H9 (cell line): ENCODE data around the gene ST6GALNAC5. TPM values are rescaled to one million over a fixed set of nuclear protein-coding genes. Genes with fewer than 3 reads are reported as not detected.

ENCODE experiments used
- DNase-seq: peaks from one replicate; pipeline ENCODE4 v3.0.0-alpha.2; 2017
- H2AFZ ChIP-seq: one replicate; pipeline ENCODE4 v1.6.1; 2013; ENCODE audit warnings: mild to moderate bottlenecking, low read length, control low read depth, moderate library complexity
- H2AK5ac ChIP-seq: 2 replicates; pipeline ENCODE4 v1.6.1; 2013; ENCODE audit warnings: low read length, control low read depth, mixed read lengths; ENCODE audit not compliant: insufficient read length
- H2BK120ac ChIP-seq: one replicate; pipeline ENCODE4 v1.6.1; 2013; ENCODE audit warnings: low read depth, mild to moderate bottlenecking, low read length, control low read depth, inconsistent platforms; ENCODE audit not compliant: poor library complexity, severe bottlenecking
- H2BK12ac ChIP-seq: 2 replicates; pipeline ENCODE4 v1.6.1; 2013; ENCODE audit warnings: low read length, control low read depth, mixed read lengths, low read depth; ENCODE audit not compliant: insufficient read length
- H2BK15ac ChIP-seq: 2 replicates; pipeline ENCODE4 v1.6.1; 2013; ENCODE audit warnings: low read depth, low read length, control low read depth
- H2BK20ac ChIP-seq: one replicate; pipeline ENCODE4 v1.6.1; 2013; ENCODE audit warnings: low read depth, mild to moderate bottlenecking, low read length, control low read depth, inconsistent platforms; ENCODE audit not compliant: poor library complexity, severe bottlenecking
- H2BK5ac ChIP-seq: 2 replicates; pipeline ENCODE4 v1.6.1; 2013; ENCODE audit warnings: low read length, control low read depth, mixed read lengths; ENCODE audit not compliant: insufficient read length
- H3K14ac ChIP-seq: 2 replicates; pipeline ENCODE4 v1.6.1; 2013; ENCODE audit warnings: low read length, control low read depth; ENCODE audit not compliant: insufficient read depth
- H3K18ac ChIP-seq: 2 replicates; pipeline ENCODE4 v1.6.1; 2013; ENCODE audit warnings: low read depth, mild to moderate bottlenecking, mixed read lengths, low read length, control low read depth; ENCODE audit not compliant: insufficient read length
- H3K23ac ChIP-seq: 2 replicates; pipeline ENCODE4 v1.6.1; 2013; ENCODE audit warnings: low read length, control low read depth, mixed read lengths, low read depth; ENCODE audit not compliant: insufficient read length
- H3K23me2 ChIP-seq: 2 replicates; pipeline ENCODE4 v1.6.1; 2013; ENCODE audit warnings: low read depth, mild to moderate bottlenecking, mixed read lengths, low read length, control low read depth; ENCODE audit not compliant: insufficient read length, poor library complexity, severe bottlenecking
- H3K27ac ChIP-seq: 2 replicates; pipeline ENCODE4 v1.5.1; 2013; ENCODE audit warnings: low read length, control low read depth, mixed read lengths, low read depth; ENCODE audit not compliant: insufficient read length
- H3K27me3 ChIP-seq: 2 replicates; pipeline ENCODE4 v1.6.1; 2013; ENCODE audit warnings: low read length, control low read depth, inconsistent platforms; ENCODE audit not compliant: insufficient read depth
- H3K4ac ChIP-seq: 2 replicates; pipeline ENCODE4 v1.6.1; 2013; ENCODE audit warnings: low read depth, mild to moderate bottlenecking, control low read depth, inconsistent platforms, low read length, moderate library complexity
- H3K4me1 ChIP-seq: 2 replicates; pipeline ENCODE4 v1.6.1; 2013; ENCODE audit warnings: low read length, control low read depth, inconsistent platforms; ENCODE audit not compliant: insufficient read depth
- H3K4me2 ChIP-seq: 2 replicates; pipeline ENCODE4 v1.6.1; 2013; ENCODE audit warnings: low read length, control low read depth, mixed read lengths; ENCODE audit not compliant: insufficient read length, insufficient read depth
- H3K56ac ChIP-seq: 2 replicates; pipeline ENCODE4 v1.6.1; 2013; ENCODE audit warnings: low read depth, mild to moderate bottlenecking, mixed read lengths, low read length, control low read depth; ENCODE audit not compliant: insufficient read length
- H3K79me1 ChIP-seq: 2 replicates; pipeline ENCODE4 v1.6.1; 2013; ENCODE audit warnings: low read depth, mild to moderate bottlenecking, moderate library complexity, low read length, control low read depth, inconsistent platforms; ENCODE audit not compliant: insufficient read depth, poor library complexity, severe bottlenecking
- H3K79me2 ChIP-seq: 2 replicates; pipeline ENCODE4 v1.6.1; 2013; ENCODE audit warnings: low read length, control low read depth, inconsistent platforms; ENCODE audit not compliant: insufficient read depth
- H3K9ac ChIP-seq: 2 replicates; pipeline ENCODE4 v1.6.1; 2013; ENCODE audit warnings: low read length, control low read depth, mixed read lengths; ENCODE audit not compliant: insufficient read length; ENCODE audit errors: extremely low read depth
- H3K9me3 ChIP-seq: one replicate; pipeline ENCODE4 v1.6.1; 2013; ENCODE audit warnings: low read depth, low read length, inconsistent platforms; ENCODE audit not compliant: control insufficient read depth
- H3T11ph ChIP-seq: one replicate; pipeline ENCODE4 v1.6.1; 2013; ENCODE audit warnings: mild to moderate bottlenecking, low read length, control low read depth, inconsistent platforms
- H4K20me1 ChIP-seq: one replicate; pipeline ENCODE4 v1.6.1; 2013; ENCODE audit not compliant: control insufficient read depth, insufficient read length, insufficient read depth
- H4K5ac ChIP-seq: 2 replicates; pipeline ENCODE4 v1.6.1; 2013; ENCODE audit warnings: low read depth, mild to moderate bottlenecking, mixed read lengths, low read length, control low read depth; ENCODE audit not compliant: insufficient read length
- H4K8ac ChIP-seq: replicated peaks from 2 replicates; pipeline ENCODE4 v1.6.1; 2013; ENCODE audit warnings: low read length, control low read depth, mixed read lengths, low read depth; ENCODE audit not compliant: insufficient read length
- H4K91ac ChIP-seq: 2 replicates; pipeline ENCODE4 v1.6.1; 2013; ENCODE audit warnings: low read depth, mild to moderate bottlenecking, moderate library complexity, mixed read lengths, low read length, control low read depth; ENCODE audit not compliant: insufficient read length
- H3K27ac Mint-ChIP-seq, 3 experiments: 2 replicates in 2 of 3; 3 replicates in 1 of 3; pipeline ENCODE4 v1.8.0; 2020 to 2021; ENCODE audit warnings: mixed read lengths in 3 of 3, mild to moderate bottlenecking in 1 of 3, moderate library complexity in 1 of 3
- H3K27me3 Mint-ChIP-seq: 2 replicates; pipeline ENCODE4 v1.8.0; 2021; ENCODE audit warnings: low read depth, mild to moderate bottlenecking, moderate library complexity, mixed read lengths
- H3K36me3 Mint-ChIP-seq, 3 experiments: 2 replicates in 2 of 3; 3 replicates in 1 of 3; pipeline ENCODE4 v1.8.0; 2020 to 2021; ENCODE audit warnings: low read depth in 3 of 3, mixed read lengths in 3 of 3; ENCODE audit not compliant: insufficient read depth in 1 of 3
- H3K4me1 Mint-ChIP-seq, 2 experiments: 2 replicates each; pipeline ENCODE4 v1.8.0; 2020; ENCODE audit warnings: mixed read lengths in 2 of 2
- H3K4me3 Mint-ChIP-seq, 2 experiments: 2 replicates in 1 of 2; 3 replicates in 1 of 2; pipeline ENCODE4 v1.8.0; 2020 to 2021; ENCODE audit warnings: mild to moderate bottlenecking in 2 of 2, mixed read lengths in 2 of 2, moderate library complexity in 1 of 2
- H3K9me3 Mint-ChIP-seq, 2 experiments: 2 replicates in 1 of 2; 3 replicates in 1 of 2; pipeline ENCODE4 v1.8.0; 2020; ENCODE audit warnings: mild to moderate bottlenecking in 2 of 2, mixed read lengths in 2 of 2, moderate library complexity in 1 of 2
- CTCF ChIP-seq: fragments of 200-600 bp; sonication (generic); conservative IDR thresholded peaks from 3 replicates; pipeline ENCODE4 v1.8.0; 2021; ENCODE audit warnings: antibody characterized with exemption, mild to moderate bottlenecking
- whole genome bisulfite sequencing: extraction: QIAGEN DNeasy Blood & Tissue Kit; methylation state at CpG from one replicate; pipeline ENCODE4 v1.1.7; 2013; ENCODE audit warnings: missing lambda C conversion rate, low lambda C conversion rate, mixed read lengths; ENCODE audit not compliant: insufficient read length; ENCODE audit errors: extremely low coverage; 5-methylcytosine and 5-hydroxymethylcytosine counted together
- total RNA-seq: library from RNA; stranded (reverse); gene quantifications from 2 replicates; pipeline ENCODE4 v1.2.1, GENCODE V29; 2021

Gene ST6GALNAC5
- total RNA-seq, 1 experiment from 2014 or later, result 3.3 TPM

- Histone ChIP-seq H3K23me2 (no peaks in the 10 kb centered on the region), H3K4me1 (no peaks in the 10 kb centered on the region), H2AFZ (no peak overlapping the region), H2BK15ac (no peak overlapping the region), H2BK120ac (no peak overlapping the region), H3K27ac (no peak overlapping the region), H3K4ac (no peak overlapping the region), H4K5ac (no peak overlapping the region), H3K79me2 (no peaks in the 10 kb centered on the region), H2BK5ac (no peak overlapping the region), H4K91ac (no peak overlapping the region), H3K18ac (no peak overlapping the region), H3K27me3 (no peaks in the 10 kb centered on the region), H3K9ac (no peak overlapping the region), H4K20me1 (no peaks in the 10 kb centered on the region), H3K23ac (no peak overlapping the region), H3K56ac (no peak overlapping the region), H4K8ac (no peak overlapping the region), H3K79me1 (no peaks in the 10 kb centered on the region), H3K14ac (no peak overlapping the region), H2AK5ac (no peak overlapping the region), H2BK20ac (no peak overlapping the region), H2BK12ac (no peak overlapping the region), H3K4me2 (no peak overlapping the region), H3K9me3 (no peaks in the 10 kb centered on the region), H3T11ph (no peak overlapping the region)
- H3K27ac Mint-ChIP-seq, result no peak overlapping the region
- no peak for TF ChIP-seq CTCF
- no peak overlapping the region for H3K4me3 Mint-ChIP-seq
- WGBS, result no CpG with 5 or more reads among the region's 2 CpGs
- H3K9me3 Mint-ChIP-seq, result no peaks in the 10 kb centered on the region
- no peaks in the 10 kb centered on the region for H3K27me3 Mint-ChIP-seq
- no peak for DNase-seq
- H3K36me3 Mint-ChIP-seq, result no peaks in the 10 kb centered on the region
- H3K4me1 Mint-ChIP-seq, result no peaks in the 10 kb centered on the region
These were observed 40.2 kb upstream of the ST6GALNAC5 start for GRCh38 chr1:76827066-76827465.
